Panc1 (cell line): ENCODE results near the gene XYLT1. TPM values are rescaled to one million over a fixed set of nuclear protein-coding genes. Genes with fewer than 3 reads are reported as not detected.

Experiments
- ATAC-seq: fragments of 200-7000 bp; cut with Tn5 transposase; 2 replicates; pipeline ENCODE4 v1.9.1; 2020; ENCODE audit warnings: mild to moderate bottlenecking, moderate library complexity
- BruUV-seq: library from RNA; stranded (reverse); fragments of 400-500 nt; replicated peaks from 2 replicates; lab custom pipeline; 2021; lab: Mats Ljungman, UMichigan
- CTCF ChIA-PET: fragments of 300-600 bp; sonication (Branson Sonifier 250); formaldehyde crosslinking; loops from one replicate; lab custom pipeline; 2022; ENCODE audit warnings: antibody characterized with exemption; lab: Charles Lee
- POLR2A ChIA-PET: fragments of 300-600 bp; sonication (Branson Sonifier 250); formaldehyde crosslinking; loops from one replicate; lab custom pipeline; 2022; ENCODE audit warnings: antibody characterized with exemption; lab: Charles Lee
- DNase-seq: peaks from one replicate; pipeline ENCODE4 v3.0.0-alpha.2; 2010; ENCODE audit warnings: low read depth, low spot score
- H3K27ac ChIP-seq: 2 replicates; pipeline ENCODE4 v1.5.1; 2011; ENCODE audit warnings: mild to moderate bottlenecking, low read length, inconsistent platforms
- H3K27me3 ChIP-seq: fragments of 200-500 bp; sonication (Bioruptor generic); 2 replicates; pipeline ENCODE4 v1.6.0; 2014; ENCODE audit warnings: low read length, inconsistent platforms; ENCODE audit not compliant: control insufficient read depth, insufficient read depth
- H3K36me3 ChIP-seq: fragments of 200-500 bp; sonication (Bioruptor generic); 2 replicates; pipeline ENCODE4 v1.5.1; 2014; ENCODE audit warnings: inconsistent platforms, mild to moderate bottlenecking, low read length, moderate library complexity; ENCODE audit not compliant: control insufficient read depth, insufficient read depth
- H3K4me1 ChIP-seq: 2 replicates; pipeline ENCODE4 v1.5.1; 2011; ENCODE audit warnings: inconsistent platforms, mild to moderate bottlenecking, low read length, moderate library complexity; ENCODE audit not compliant: control insufficient read depth, insufficient read depth
- H3K4me3 ChIP-seq, 2 experiments: 2 replicates each; pipeline ENCODE4 v1.5.1; 2011 to 2012; ENCODE audit warnings: low read depth in 2 of 2, low read length in 2 of 2, mild to moderate bottlenecking in 2 of 2, inconsistent platforms in 1 of 2, moderate library complexity in 1 of 2
- H3K9me3 ChIP-seq: fragments of 200-500 bp; sonication (Bioruptor generic); 2 replicates; pipeline ENCODE4 v1.5.1; 2014; ENCODE audit warnings: low read depth, mild to moderate bottlenecking, inconsistent platforms, low read length, moderate library complexity; ENCODE audit not compliant: control insufficient read depth, insufficient read depth
- POLR2AphosphoS5 ChIP-seq: IDR thresholded peaks from 2 replicates; pipeline ENCODE4 v1.6.1; 2012; ENCODE audit warnings: mild to moderate bottlenecking, low read depth, low read length, moderate library complexity
- SIN3A ChIP-seq: IDR thresholded peaks from 2 replicates; pipeline ENCODE4 v1.6.1; 2012; ENCODE audit warnings: low read depth, mild to moderate bottlenecking, low read length, moderate library complexity, borderline replicate concordance; ENCODE audit not compliant: insufficient read depth
- TCF7L2 ChIP-seq: IDR thresholded peaks from 2 replicates; pipeline ENCODE4 v1.6.1; 2011; ENCODE audit warnings: mild to moderate bottlenecking, low read depth, low read length, inconsistent platforms
- in situ Hi-C: cut with HindIII; loops from 2 replicates; pipeline ENCODE4 v1.10.0; 2016; ENCODE audit warnings: low sequenced_read_pairs, low pct_unique_long_range_greater_than_20kb
- intact Hi-C: fragments of 100-400 bp; cut with micrococcal nuclease; formaldehyde crosslinking; loops from one replicate; pipeline ENCODE4 v1.10.0; 2022; ENCODE audit not compliant: unreplicated experiment
- total RNA-seq: library from RNA; stranded (reverse); gene quantifications from one replicate; pipeline ENCODE4 v1.2.1, GENCODE V29; 2021; ENCODE audit not compliant: unreplicated experiment
- TF ChIP-seq, protein P1 (sequence below): fragments of 450-650 bp; IDR thresholded peaks from 2 replicates; pipeline ENCODE4 v1.5.1; 2017; ENCODE audit warnings: mild to moderate bottlenecking
- TF ChIP-seq, protein P2 (sequence below), 2 experiments: IDR thresholded peaks; 2 replicates each; pipeline ENCODE4 v1.6.1; 2011 to 2012; ENCODE audit warnings: low read depth in 2 of 2, control low read depth in 1 of 2, low read length in 1 of 2, mild to moderate bottlenecking in 1 of 2, moderate library complexity in 1 of 2; ENCODE audit not compliant: insufficient read depth in 1 of 2

Gene XYLT1
- total RNA-seq, 1 experiment from 2014 or later: 0.62 TPM

DNA sequence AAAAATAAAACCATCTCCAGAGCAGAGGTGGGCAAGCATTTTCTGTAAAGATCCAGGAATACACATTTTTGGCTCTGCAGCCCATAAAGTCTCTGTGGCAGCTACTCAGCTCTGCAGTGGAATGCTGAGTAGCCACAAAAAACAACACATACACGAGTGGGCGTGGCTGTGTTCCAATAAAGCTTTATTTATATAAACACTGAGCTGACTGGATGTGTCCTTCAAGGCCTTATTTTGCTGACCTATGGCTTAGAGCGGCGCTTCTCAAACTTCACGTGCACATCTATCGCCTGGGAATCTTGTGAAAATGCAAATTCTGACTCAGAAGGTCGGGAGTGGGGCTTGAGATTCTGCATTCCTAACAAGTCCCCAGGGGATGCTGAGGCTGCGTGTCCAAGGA, 39.7 kb downstream of the XYLT1 start:
- TF ChIP-seq, protein P1, sequence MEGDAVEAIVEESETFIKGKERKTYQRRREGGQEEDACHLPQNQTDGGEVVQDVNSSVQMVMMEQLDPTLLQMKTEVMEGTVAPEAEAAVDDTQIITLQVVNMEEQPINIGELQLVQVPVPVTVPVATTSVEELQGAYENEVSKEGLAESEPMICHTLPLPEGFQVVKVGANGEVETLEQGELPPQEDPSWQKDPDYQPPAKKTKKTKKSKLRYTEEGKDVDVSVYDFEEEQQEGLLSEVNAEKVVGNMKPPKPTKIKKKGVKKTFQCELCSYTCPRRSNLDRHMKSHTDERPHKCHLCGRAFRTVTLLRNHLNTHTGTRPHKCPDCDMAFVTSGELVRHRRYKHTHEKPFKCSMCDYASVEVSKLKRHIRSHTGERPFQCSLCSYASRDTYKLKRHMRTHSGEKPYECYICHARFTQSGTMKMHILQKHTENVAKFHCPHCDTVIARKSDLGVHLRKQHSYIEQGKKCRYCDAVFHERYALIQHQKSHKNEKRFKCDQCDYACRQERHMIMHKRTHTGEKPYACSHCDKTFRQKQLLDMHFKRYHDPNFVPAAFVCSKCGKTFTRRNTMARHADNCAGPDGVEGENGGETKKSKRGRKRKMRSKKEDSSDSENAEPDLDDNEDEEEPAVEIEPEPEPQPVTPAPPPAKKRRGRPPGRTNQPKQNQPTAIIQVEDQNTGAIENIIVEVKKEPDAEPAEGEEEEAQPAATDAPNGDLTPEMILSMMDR: no peak
- TF ChIP-seq, protein P2, sequence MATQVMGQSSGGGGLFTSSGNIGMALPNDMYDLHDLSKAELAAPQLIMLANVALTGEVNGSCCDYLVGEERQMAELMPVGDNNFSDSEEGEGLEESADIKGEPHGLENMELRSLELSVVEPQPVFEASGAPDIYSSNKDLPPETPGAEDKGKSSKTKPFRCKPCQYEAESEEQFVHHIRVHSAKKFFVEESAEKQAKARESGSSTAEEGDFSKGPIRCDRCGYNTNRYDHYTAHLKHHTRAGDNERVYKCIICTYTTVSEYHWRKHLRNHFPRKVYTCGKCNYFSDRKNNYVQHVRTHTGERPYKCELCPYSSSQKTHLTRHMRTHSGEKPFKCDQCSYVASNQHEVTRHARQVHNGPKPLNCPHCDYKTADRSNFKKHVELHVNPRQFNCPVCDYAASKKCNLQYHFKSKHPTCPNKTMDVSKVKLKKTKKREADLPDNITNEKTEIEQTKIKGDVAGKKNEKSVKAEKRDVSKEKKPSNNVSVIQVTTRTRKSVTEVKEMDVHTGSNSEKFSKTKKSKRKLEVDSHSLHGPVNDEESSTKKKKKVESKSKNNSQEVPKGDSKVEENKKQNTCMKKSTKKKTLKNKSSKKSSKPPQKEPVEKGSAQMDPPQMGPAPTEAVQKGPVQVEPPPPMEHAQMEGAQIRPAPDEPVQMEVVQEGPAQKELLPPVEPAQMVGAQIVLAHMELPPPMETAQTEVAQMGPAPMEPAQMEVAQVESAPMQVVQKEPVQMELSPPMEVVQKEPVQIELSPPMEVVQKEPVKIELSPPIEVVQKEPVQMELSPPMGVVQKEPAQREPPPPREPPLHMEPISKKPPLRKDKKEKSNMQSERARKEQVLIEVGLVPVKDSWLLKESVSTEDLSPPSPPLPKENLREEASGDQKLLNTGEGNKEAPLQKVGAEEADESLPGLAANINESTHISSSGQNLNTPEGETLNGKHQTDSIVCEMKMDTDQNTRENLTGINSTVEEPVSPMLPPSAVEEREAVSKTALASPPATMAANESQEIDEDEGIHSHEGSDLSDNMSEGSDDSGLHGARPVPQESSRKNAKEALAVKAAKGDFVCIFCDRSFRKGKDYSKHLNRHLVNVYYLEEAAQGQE (IDR thresholded peaks at IDR 0.05; ENCODE audit: insufficient read depth in 1 of 2, low read depth in 2 of 2, low read length in 1 of 2): no peak
- no peak for TF ChIP-seq TCF7L2
- no peak for TF ChIP-seq POLR2AphosphoS5
- no peak for TF ChIP-seq SIN3A
- CTCF ChIA-PET: interaction anchor here (0.7 kb wide), 1 partner anchor 50 kb away, joined by 3 read pairs; no protein-coding TSS in a partner anchor
- intact Hi-C loops (no loop called here), in situ Hi-C loops (no loop called here)
- H3K27ac ChIP-seq: no peak overlapping the region
- no peaks in the 10 kb centered on the region for H3K9me3 ChIP-seq
- H3K36me3 ChIP-seq: no peaks in the 10 kb centered on the region
- H3K4me1 ChIP-seq: no peaks in the 10 kb centered on the region
- POLR2A ChIA-PET: no interaction called here
- DNase-seq (no peak), ATAC-seq (no peak)
- H3K4me3 ChIP-seq: no peak overlapping the region
- peaks cover 2% of the 10 kb centered on the region; the same call in 1 of the 2 replicates for H3K27me3 ChIP-seq
- no TSS peak for BruUV-seq

DNA sequence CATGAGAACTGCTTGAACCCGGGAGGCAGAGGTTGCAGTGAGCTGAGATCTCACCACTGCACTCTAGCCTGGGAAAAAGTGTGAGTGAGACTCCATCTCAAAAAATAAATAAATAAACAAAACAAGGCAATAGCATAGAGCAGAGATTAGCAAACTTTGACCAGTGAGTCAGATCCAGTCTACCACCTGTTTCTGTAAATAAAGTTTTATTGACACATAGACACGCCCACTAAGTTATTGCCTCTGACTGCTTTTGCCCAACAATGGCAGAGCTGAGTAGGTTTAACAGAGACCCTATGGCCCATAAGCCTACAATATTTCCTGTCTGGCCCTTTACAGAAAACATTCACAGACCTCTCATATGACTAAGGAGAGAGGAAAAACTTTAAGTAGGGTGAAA, 44.3 kb downstream of the XYLT1 start:
- Histone ChIP-seq H3K27ac (no peak overlapping the region), H3K4me1 (no peaks in the 10 kb centered on the region), H3K36me3 (no peaks in the 10 kb centered on the region), H3K4me3 (no peak overlapping the region), H3K27me3 (no peaks in the 10 kb centered on the region; the same call in 1 of the 2 replicates), H3K9me3 (no peaks in the 10 kb centered on the region)
- no peak for TF ChIP-seq SIN3A
- TF ChIP-seq, protein P2 (IDR thresholded peaks at IDR 0.05; ENCODE audit: insufficient read depth in 1 of 2, low read depth in 2 of 2, low read length in 1 of 2): no peak
- POLR2A ChIA-PET: no interaction called here
- CTCF ChIA-PET: no interaction called here
- DNase-seq (no peak), ATAC-seq (no peak)
- in situ Hi-C loops (no loop called here), intact Hi-C loops (no loop called here)
- no TSS peak for BruUV-seq
